Lower leg skin (tissue), 3 donors: ENCODE measurements around the gene C1QTNF5.

ENCODE experiments used
- POLR2A ChIP-seq, 2 donors: fragments of 450-650 bp; IDR thresholded peaks; one replicate each; pipeline ENCODE4 v1.6.1; 2016 to 2017; ENCODE audit warnings: antibody characterized with exemption in 2 of 2, mild to moderate bottlenecking in 1 of 2, moderate library complexity in 1 of 2
- TF ChIP-seq, protein P1 (sequence below), 3 donors: fragments of 450-650 bp; IDR thresholded peaks; one replicate each; pipeline ENCODE4 v1.5.1; 2016; ENCODE audit warnings: antibody characterized with exemption in 3 of 3, mild to moderate bottlenecking in 3 of 3, moderate library complexity in 2 of 3

DNA sequence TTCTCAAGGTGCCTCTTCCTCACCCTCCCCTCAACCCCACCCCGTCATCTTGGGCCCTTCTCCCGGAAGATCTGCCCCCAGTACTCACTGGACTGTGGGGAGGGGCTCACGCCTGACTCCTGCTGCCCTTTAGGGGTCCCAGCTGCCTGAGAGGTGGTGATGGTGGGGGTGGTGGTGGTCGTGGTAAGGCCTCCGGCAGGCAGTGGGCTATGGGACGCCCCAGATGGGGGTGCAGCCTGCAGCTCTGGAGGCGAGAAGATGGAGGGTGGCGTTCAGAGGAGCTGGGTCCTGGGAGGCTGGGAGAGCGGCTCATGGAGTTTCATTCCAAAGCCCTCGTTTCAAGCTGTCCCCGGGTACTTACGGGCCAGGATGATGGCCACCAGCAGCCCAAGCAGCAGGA lies 5.0 kb upstream of the C1QTNF5 start:
- TF ChIP-seq, protein P1, sequence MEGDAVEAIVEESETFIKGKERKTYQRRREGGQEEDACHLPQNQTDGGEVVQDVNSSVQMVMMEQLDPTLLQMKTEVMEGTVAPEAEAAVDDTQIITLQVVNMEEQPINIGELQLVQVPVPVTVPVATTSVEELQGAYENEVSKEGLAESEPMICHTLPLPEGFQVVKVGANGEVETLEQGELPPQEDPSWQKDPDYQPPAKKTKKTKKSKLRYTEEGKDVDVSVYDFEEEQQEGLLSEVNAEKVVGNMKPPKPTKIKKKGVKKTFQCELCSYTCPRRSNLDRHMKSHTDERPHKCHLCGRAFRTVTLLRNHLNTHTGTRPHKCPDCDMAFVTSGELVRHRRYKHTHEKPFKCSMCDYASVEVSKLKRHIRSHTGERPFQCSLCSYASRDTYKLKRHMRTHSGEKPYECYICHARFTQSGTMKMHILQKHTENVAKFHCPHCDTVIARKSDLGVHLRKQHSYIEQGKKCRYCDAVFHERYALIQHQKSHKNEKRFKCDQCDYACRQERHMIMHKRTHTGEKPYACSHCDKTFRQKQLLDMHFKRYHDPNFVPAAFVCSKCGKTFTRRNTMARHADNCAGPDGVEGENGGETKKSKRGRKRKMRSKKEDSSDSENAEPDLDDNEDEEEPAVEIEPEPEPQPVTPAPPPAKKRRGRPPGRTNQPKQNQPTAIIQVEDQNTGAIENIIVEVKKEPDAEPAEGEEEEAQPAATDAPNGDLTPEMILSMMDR (IDR thresholded peaks at IDR 0.05), result no peak
- TF ChIP-seq POLR2A (IDR thresholded peaks at IDR 0.05), result no peak
